Right kidney (tissue), 1 donor: ENCODE data around the gene PPP6R2.

Experiments used
- DNase-seq: peaks from one replicate; pipeline ENCODE4 v3.0.0-alpha.2; 2016

The PPP6R2 gene

DNA sequence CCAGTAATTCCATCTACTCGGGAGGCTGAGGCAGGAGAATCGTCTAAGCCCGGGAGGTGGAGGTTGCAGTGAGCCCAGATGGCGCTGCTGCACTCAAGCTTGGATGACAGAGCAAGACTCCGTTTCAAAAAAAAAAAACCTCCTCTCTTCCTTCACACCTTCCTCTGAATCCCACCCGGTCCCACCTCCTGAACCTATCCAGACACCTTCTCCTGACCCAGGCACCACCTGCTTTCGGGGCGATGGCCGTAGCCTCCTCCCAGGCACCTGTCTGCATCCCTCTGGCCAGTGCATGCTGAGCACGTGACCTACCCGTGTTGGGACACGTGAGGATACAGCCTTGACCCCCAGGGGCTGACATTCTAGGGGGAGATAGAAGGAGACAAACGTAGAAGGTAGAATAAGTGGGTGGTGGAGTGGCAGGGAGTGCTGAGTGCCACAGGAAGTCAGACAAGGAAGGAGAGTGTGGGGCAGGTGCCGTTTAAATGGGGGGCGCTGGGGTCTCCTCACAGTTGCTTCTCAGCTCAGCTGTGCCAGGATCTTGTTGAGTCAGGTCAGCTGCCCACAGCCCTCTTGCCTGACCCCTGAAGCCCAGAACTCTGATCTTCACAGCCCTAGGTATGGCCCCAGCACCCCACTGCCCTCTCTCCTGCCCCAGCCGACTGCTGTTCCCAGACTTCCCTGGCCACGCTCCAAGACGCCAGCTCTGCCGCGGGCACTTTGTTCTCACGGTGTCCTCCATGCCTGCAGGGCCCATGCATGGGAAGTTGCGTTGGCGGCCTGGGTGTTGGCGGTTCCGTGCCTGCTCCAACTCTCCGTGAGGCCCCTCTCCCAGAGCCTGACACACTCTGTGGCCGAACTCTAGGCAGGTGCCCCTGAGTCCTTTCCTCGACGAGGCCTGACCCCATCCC, 142.3 kb downstream of the PPP6R2 start:
- DNase-seq, result no peak

GRCh38 chr22:50486561-50487289, 143.6 kb downstream of the PPP6R2 start, which contains the start of gene MIOX:
MIOX (plus strand) TSS chr22:50486859; CDS start chr22:50486898, 39 bp downstream.
- no peak for DNase-seq

GRCh38 chr22:50487290-50488005, 144.3 kb downstream of the PPP6R2 start:
- DNase-seq, result no peak

DNA sequence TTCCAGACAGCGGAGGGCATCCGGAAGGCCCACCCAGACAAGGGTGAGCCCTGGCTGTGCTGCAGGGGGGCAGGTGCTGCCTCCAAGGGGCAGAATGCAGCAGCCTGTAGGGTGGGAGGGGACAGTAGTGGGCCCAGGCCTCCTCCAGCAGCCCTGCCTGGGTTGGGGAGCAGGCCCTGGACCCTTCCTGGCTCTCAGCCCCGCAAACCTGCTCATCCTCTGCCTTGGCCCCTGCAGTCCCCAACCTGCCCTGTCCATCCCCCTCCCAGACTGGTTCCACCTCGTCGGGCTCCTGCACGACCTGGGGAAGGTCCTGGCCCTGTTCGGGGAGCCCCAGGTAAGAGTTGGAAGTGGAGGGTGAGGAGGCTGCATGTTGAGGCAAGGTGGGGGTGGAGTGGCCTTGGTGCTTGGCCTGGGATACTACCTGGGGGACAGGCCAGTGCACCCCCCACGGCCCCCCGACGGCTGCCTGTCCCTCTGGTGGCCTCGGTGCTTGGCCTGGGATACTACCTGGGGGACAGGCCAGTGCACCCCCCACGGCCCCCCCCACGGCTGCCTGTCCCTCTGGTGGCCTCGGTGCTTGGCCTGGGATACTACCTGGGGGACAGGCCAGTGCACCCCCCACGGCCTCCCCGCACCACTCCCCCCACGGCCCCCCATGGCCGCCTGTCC, 145.0 kb downstream of the PPP6R2 start:
- DNase-seq, result no peak

DNA sequence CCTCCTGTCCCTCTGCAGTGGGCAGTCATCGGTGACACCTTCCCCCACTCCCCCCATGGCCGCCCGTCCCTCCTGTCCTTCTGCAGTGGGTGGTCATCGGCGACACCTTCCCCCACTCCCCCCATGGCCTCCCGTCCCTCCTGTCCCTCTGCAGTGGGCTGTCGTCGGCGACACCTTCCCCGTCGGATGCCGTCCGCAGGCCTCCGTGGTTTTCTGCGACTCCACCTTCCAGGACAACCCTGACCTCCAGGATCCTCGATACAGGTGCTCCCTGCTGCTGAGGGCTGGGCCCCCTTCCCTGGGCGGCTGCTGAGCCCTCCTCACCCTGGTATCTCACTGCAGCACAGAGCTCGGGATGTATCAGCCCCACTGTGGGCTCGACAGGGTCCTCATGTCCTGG, 145.8 kb downstream of the PPP6R2 start:
- no peak for DNase-seq

- no peak for DNase-seq
Measured at GRCh38 chr22:50489363-50490243, 146.5 kb downstream of the PPP6R2 start.

GRCh38 chr22:50490531-50491308, 147.6 kb downstream of the PPP6R2 start:
- no peak for DNase-seq
